Skeletal muscle cell (primary cell): Measurements from ENCODE around the gene TNFRSF4.
"Not testable (repeated sequence)": the region's sequence is repeated elsewhere in the genome, so short reads cannot be mapped to it uniquely, and the experiment has no call there.

ENCODE experiments used
- DNase-seq: peaks from one replicate; pipeline ENCODE4 v3.0.0-alpha.2; 2010; ENCODE audit warnings: low read depth
- H3K4me3 ChIP-seq: 2 replicates; pipeline ENCODE4 v1.5.1; 2011; ENCODE audit warnings: low read depth, mild to moderate bottlenecking, control low read depth, low read length, moderate library complexity

The TNFRSF4 gene

DNA sequence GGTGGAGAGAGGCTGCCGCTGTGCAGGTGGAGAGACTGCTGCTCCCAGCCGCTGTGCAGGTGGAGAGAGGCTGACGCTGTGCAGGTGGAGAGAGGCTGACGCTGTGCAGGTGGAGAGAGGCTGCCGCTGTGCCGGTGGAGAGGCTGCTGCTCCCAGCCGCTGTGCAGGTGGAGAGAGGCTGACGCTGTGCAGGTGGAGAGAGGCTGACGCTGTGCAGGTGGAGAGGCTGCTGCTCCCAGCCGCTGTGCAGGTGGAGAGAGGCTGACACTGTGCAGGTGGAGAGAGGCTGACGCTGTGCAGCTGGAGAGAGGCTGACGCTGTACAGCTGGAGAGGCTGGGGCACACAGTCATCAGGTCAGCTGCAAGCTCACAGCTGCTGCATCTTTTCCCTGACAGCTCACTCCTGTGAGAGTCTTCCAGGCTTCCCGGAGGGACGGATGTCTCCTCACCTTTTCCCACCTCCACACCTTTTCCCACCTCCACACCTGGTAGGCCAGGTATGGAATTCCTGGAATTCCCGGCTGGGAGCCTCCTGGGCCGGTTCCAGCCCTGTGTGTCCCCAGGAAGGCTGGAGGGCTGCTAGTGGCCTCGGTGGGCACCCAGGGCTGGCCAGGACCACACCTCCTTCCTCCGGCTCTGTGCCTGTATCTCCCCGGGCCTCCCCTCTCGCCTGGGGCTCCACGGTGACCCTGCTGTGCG, 37.7 kb downstream of the TNFRSF4 start:
- not testable (repeated sequence) for H3K4me3 ChIP-seq, DNase-seq

DNA sequence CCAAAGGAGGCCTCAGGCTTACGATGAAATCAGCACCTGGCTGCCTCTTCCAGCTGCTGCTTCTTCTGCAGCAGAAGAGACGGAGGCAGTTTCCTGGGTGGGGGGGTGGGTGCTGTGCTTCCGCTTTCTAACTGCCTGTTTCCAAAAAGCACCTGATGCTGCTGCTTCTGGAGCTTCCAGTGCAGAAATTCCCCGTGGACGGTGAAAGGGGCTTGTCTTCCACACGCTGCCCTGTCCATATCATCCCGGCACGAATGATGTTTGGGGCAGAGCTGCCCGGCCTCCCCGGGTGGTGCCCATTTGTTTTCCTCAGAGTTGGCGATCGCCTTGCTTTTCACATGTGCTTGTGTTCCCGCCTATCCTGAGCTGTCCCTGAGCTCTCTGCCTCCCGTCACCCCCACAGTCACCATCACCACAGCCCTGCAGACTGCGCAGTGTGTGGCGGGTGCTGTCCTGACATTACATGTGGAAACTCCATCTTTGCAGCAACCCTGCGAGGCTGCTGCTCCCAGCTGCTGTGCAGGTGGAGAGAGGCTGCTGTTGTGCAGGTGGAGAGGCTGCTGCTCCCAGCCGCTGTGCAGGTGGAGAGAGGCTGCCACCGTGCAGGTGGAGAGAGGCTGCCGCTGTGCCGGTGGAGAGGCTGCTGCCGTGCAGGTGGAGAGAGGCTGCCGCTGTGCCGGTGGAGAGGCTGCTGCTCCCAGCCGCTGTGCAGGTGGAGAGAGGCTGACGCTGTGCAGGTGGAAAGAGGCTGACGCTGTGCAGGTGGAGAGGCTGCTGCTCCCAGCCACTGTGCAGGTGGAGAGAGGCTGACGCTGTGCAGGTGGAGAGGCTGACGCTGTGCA, 38.5 kb downstream of the TNFRSF4 start:
- H3K4me3 ChIP-seq: no peak overlapping the region
- DNase-seq: no peak

DNA sequence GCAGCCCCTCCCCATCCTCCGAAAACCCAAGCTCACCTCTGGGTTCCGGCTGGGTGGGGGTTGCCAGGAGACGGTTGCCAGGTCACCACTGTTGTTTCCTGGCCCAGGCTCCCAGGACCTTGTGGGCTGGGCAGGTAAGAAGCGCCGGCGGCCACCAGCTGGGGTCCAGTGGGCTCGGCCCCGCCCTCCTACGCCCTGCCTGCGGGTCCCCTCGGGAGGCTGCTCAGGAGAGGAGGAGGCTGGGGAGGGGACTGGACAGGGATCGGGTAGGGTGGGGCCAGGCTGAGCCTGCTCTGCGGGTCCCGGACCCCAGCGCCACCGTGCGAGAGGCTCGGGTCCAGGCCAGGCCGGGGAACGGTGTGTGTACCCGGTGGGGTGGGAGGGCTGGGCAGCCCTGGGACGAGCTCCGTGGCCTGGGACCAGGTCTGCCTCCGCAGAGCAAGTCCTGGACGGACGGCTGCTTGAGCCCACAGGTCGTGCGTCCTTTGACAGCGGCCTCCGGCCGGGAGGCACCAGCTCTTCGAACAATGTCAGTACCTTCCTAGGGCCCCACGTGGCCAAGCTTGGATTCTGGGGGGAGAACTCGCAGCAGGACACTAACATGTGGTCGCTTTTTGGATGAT, 40.0 kb downstream of the TNFRSF4 start, which contains the start of gene TTLL10:
Gene TTLL10, plus strand, starts transcription at position 88 of the 623 bp plus-strand sequence. CDS start 5,336 bp downstream, outside the sequence.
- no peak within 1 kb of the TSS for H3K4me3 ChIP-seq

DNA sequence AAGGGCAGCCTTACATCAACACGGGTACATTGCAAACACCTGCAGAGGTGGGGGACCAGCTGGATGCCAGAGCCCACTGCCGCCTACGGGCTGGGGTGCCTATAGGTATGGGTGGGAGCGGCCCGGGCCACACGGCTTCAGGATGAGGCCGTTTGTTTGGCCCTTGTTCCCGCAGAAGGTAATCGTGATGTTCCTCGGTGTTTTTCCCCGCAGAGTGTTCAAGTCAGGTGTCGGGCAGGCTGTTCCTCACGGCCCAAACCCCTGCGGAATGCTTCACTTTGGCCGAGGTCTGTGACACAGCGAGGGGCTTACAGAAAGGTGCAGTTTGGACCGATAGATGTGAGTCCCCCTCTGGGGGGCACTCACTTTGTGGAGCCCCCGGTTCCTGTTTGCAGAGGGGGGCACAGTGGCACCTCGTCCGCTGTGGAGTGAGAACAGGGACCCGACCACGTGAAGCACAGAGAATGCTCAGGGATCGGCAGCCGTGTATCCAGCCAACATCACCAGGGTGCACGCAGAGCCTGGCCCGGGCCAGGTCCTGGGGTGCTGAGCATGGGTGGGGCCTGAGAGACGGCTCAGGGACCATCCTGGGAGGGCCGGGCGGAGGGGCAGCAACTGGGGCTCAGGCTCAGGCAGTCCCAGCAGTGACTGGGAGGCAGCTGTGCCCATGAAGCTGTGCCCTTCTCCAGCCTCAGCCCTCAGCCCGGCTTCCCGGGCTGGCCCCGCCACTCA, 40.7 kb downstream of the TNFRSF4 start:
- no peak overlapping the region for H3K4me3 ChIP-seq
- DNase-seq: no peak

More for the DNA sequence above, 40.0 kb downstream of the TNFRSF4 start, which contains the start of gene TTLL10:
- DNase-seq: no peak

DNA sequence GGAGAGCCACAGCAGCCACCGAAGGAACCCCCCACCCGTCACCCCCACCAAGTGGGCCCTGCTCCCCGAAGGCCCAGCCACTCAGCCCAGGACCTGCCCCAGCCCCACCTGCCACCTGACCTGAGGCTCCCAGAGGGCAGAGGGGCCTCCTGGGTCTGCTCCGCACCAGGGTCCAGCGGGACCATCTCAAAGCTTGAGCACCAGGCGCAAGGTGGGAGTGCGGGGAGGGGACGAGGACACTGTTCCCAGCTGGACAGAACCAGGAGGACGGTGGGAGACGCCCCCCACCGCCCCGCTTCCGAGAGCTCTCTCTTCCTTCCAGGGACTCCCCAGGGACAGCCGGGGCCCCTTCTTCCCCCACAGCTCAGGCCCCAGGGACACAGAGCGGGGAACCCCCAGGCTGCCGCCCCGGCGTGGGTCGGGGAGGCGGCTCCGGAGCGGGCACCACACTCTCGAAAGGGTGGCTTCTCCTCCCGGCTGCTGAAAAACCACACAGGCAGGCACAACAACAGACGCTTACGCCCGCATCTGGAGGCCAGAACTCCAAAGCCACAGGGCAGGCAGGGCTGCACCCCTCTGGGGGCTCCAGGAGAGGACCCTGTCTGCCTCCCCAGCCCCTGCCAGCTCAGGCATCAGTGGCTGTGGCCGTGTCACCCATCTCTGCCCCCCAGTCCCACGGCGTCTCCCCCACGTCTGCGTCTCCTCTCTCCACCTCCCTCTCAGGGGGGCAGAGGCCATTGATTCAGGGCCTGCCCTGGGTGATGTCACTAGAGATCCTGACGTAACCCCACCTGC, 42.2 kb downstream of the TNFRSF4 start:
- no peak for DNase-seq
- H3K4me3 ChIP-seq: no peak overlapping the region

DNA sequence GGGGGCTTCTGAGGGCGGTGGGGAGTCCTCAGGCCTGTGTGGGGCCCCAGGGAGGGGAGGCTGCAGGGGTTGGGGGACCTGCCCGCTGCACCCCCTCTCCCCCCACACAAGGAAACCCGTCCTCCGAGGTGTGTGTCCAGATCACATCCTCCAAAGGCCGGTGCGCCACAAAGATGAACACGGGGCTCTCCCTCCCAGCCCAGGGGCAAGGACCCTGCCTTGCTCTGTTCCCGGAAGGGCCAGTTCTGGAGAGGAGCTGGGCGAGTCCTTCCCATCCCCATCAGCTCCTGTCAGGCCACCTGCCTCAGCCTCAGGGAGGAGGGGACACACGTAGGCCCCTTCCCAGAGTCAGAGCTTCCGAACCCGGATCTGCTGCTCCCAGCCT, 42.8 kb downstream of the TNFRSF4 start:
- no peak overlapping the region for H3K4me3 ChIP-seq
- no peak for DNase-seq

DNA sequence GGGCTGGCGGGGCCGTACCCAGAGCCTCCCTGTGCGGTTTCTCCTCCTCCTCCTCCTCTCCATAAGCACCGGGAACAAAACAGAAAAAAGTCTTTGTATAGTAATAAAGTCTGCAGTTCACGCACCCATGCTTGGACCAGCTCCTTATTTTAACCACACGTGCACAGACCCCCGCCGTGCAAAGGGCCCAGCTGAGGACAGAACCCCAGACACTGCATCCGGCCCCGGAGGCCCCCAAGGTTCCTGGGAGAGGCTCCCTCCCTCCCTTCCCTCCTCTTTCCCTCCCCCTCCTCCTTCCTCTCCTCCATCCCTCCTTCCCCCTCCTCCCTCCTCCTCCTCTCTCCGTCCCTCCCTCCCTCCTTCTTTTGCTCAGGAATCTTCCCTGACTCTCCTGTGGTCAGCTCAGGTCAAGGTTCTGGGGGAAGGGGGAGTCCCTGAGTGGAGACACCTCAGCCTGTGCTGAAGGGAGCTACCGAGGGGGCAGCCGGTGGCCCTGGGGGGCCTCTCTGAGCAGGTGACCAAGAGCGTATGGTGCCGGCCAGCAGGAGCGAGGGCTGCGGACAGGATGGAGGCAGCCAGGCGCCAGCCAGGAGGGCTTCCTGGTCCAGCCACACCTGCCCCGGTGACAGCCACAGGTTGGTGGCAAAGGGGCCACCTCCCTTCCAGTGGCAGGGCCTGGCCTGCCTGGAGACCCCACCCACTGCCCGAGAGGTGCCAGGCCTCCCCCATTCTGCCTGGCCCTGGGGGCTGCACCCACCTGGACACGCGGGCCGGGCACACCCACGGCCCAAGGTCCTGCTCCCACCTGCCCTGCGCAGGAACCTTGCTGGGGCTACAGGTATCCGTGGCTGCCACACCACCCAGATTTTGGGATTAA, 43.5 kb downstream of the TNFRSF4 start:
- DNase-seq: no peak
- no peak overlapping the region for H3K4me3 ChIP-seq

DNA sequence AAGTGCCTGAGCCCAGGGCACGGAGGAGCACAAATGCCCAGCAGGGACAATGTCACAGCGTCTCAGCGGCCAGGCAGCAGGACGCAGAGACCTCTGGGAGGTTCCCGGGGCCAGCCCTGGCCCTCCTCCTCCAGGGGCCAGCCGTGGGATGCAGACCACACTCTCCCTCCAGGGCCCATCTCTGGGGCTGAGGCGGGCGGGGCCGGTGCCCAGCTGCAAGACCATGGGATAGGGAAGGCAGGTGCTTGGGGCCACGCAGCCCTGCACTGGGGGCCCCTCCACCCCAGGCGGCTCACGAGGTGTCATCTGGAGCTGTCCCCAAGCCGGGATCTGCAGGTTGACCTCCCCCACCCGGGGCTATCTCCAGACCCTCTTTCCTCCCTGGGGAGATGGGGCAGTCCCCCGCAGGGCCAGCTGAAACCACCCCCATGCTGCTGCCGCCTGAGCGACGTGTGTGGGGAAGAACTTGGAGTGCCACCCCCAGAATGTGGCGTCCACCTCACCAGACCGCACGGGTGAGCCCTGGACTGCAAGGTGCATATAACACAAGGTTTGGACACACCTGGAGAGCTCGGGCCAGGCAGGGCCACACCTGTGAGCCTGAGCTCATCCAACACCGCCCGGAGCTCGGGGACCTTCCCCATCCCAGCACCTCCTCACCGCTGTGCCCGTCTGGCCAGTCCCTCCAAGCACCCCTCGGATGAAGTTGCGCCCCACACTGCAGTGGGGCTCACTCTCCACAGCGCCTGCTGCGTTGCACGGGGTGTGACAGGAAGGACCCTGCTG, 44.3 kb downstream of the TNFRSF4 start:
- no peak for DNase-seq
- no peak overlapping the region for H3K4me3 ChIP-seq

DNA sequence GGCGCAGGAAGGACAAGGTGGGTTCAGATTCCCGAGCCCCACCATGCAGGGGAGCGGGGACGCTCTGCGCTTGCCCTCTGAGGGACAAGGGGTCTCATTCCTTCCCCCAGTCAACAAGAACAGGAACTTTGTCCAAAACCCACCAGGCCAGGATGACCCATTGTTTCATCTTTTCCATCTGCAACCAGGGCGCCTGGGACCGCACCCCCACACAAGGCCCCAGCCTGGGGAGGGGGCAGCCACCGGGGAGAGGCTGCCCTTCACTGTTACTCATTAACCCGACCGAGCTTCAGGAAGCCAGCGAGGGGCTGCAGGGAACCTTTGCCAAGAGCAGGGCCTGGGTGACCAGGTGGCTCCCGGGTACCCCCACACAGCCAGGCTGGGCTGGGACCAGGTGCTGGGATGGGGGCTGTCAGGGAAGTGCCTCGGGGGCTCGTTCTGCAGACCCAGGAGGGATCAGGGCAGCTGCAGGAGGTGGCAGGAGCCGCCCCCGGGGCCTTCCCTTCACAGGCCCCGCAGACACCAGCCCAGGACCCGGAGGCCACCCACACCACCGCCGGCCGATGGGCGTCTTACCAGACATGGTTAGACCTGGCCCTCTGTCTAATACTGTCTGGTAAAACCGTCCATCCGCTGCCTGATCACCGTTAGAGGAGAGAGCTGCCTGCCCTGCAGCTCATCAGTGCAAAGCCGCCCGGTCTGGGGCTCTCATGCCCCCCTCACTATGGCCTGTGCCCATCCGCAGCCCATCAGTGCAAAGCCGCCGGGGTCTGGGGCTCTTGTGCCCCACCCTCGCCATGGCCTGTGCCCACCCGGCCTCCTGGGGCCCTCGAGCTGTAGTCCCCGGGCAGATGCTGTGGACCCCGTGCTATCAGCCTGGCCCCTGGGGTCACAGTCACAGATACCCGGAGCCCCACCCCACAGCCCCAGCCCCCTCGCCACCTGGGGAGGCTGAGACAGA, 45.2 kb downstream of the TNFRSF4 start:
- H3K4me3 ChIP-seq: no peak overlapping the region
- DNase-seq: no peak

DNA sequence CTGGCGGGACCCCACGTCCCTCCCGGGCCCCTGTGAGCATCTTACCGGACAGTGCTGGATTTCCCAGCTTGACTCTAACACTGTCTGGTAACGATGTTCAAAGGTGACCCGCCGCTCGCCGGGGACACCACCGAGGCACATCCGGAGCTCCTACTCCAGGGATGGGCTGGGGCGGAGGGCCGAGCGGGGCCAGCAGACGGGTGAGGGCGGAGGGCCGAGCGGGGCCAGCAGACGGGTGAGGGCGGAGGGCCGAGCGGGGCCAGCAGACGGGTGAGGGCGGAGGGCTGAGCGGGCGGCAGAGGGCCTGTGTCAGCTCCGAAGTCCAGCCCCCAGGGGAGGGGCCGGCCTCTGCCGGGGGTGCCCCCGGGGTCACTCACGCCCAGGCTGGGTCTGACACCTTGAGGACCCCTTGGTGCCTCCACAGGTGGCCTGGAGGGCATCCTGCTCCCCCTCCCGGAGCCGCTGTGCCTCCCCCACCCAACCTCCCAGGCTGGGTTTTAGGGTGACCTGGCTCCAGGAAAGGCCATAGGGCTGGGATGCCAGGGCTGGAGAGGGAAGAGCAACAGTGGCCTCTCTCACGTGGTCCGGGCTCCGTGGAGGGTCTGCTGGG, 46.0 kb downstream of the TNFRSF4 start:
- no peak overlapping the region for H3K4me3 ChIP-seq
- DNase-seq: no peak

DNA sequence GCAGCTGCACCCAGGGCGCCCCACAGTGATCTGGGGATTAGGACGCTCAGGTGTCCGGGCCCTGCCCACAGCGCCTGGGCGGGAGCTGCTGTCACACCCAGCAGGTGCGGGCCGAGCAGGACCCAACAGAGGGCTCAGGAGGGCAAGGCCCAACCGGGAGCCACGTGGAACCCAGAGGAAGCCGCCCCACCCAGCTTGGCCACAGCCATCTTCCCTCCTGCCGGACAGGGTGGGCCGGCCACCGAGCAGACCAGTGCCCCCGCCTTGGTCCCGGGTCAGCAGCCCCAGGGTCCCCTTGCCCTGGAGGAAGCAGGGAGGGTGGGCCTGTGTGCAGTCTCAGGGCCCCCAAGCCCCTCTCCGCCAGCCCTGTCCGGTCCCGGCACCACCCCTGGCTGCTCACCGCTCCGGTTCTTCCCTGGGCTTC, 46.5 kb downstream of the TNFRSF4 start:
- no peak overlapping the region for H3K4me3 ChIP-seq
- no peak for DNase-seq

DNA sequence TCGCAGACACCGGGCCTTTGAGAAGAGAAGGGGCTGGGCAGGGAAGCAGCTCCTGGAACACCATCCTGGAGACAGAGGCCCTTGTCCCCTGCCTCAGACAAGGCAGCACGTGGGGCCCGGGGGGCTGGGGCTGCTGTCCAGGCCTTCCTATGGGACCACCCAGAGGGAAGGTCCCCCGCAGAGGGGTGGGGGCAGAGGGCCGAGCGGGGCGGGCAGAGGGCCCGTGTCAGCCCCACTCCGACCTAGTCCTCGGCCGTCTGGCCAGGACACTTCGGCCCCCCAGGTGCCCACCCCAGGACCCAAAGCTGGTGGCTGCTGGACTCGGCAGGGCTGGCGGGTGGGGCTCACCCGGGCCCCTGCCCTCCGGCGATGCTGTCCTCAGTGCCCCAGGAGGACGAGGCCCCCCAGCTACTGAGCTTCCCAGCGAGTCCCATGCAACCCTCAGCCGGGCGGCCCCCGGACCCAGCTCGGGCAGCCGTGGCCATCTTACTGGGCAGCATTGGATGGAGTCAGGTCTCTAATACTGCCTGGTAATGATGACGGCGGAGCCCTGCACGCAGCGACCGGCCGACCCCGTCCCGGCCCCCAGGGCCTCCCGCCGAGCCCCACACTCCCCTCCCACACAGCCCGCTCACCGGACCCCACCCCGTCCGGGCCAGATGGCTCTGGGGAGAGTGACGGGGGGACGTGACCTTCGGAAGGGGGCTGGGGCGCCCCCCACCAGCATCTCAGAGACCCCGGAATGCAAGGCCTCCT, 47.1 kb downstream of the TNFRSF4 start:
- no peak for DNase-seq
- H3K4me3 ChIP-seq: no peak overlapping the region

DNA sequence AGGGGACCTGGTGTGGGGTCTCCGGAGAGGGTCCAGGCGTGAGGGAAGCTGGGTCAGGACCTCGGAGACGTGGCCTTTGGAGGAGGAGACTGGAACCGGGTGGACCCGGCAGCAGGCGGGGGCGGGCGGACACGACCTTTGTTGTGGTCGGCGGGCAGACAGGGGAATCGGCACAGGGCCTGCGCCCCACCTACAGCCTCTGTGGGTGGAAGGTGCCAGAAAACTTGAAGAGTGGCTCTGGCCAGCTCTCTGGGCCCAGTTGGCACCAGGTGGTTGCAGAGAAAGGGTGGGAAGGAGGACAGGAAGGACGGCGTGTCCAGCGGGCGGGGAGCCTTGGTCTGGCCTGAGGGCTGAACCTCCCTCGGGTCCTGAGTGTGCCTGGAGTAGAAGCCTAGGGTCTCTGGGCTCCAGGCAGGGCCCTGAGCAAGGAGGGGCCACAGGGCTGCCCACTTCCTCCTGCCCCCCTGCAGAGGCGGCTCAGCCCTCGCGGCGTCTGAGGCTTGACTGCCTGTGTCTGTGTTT, 48.0 kb downstream of the TNFRSF4 start:
- DNase-seq: no peak
- H3K4me3 ChIP-seq: no peak overlapping the region

DNA sequence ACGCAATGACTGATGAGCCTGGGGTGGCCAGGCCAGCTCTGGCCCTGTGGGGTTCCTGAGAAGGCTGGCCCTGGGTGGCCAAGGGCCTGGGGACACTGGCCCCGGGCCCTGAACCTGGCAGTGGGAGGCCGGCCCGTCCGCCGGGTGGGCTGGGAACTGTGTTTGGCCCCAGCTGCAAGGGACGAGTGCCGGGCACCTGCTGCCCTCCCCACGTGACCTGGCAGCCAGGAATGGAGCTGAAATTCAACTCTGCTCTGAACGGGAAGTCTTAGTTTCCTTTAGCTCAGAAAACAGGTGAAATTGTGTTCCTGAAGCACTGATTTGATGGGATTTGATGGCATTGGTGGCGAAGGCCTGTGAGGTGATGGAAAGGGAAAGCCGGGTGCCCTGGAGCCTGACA, 48.5 kb downstream of the TNFRSF4 start:
- H3K4me3 ChIP-seq: no peak overlapping the region
- DNase-seq: no peak
